Endometrial microvascular endothelial cells (primary cell): ENCODE measurements around the gene LSM7. TPM values are rescaled to one million over a fixed set of nuclear protein-coding genes. Genes with fewer than 3 reads are reported as not detected.
"Not testable (repeated sequence)": the region's sequence is repeated elsewhere in the genome, so short reads cannot be mapped to it uniquely, and the experiment has no call there.

Experiments used
- in situ Hi-C: cut with HindIII; loops from 2 replicates; pipeline ENCODE4 v1.10.0; 2017; ENCODE audit warnings: low sequenced_read_pairs, low pct_unique_long_range_greater_than_20kb; ENCODE audit errors: inconsistent ontology term
- total RNA-seq: library from RNA; depleted of rRNA; stranded (reverse); fragments of >200 nt; gene quantifications from one replicate; pipeline ENCODE4 v1.2.3, GENCODE V29; 2015; ENCODE audit errors: inconsistent ontology term

Gene LSM7
- total RNA-seq, 1 donor from 2014 or later: 132 TPM

DNA sequence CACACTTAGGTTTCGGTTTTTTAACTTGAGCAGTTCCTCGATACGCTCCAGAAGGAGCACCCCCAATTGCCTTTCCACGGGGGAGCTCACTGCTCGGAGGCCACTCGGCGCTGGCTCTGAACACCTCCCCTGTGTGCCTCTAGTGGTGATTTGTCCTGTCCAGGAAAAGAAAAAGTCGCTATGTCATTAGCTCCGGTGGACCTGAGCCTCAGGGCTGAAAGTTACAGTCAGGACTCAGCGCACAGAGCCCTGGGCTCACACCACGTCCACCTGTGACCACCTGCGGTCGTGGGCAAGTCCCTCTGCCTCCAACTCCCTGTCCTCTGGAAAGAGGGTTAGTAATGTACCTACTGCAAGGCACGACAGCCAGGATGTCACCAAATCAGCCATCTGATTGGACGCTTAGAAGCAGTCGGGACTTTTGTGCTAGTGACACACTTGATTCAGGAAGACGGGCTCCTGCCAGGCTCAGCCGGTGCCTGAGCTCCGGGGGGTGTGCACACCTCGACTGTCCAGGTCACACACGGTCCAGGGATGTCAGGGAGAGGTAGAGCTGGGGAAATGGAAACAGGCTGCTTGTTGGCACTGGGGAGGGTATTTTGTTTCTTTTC lies 27.8 kb upstream of the LSM7 start:
- in situ Hi-C loops: no loop called here

DNA sequence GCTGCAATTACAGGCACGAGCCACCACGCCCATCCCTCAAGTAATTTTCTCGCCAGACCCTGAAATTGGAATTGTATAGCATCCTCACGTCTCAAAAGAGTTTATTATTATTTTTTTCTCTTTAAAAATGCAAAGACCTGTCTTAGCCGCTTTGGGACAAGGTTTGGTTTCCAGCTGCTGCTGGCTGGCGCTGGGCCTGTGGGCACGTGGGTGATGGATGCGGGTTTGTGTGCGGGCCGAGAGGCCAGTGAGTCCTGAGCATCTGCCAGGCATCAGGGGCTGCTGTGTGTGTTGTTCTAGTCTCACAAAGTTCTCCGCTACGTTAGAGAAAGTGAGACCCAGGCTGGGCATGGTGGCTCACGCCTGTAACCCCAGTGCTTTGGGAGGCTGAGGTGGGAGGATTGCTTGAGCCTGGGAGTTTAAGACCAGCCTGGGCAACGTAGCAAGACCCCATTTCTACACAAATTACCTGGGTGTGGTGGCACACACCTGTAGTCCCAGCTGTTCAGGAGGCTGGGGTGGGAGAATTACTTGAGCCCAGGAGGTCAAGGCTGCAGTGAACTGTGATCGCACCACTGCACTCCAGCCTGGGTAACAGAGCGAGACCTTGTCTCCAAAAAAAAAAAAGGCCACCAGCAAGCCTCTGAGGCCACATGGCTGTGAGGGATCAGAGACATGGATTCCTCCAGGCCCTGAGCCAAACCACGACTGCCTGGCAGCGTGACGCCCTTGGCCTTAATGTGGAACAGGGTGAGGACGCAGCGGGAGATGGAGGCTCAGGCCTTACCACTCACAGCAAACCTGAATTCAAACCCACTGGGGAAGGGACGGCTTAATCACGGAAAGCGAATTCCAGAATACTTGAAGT lies 27.0 kb upstream of the LSM7 start:
- in situ Hi-C loops: no loop called here

DNA sequence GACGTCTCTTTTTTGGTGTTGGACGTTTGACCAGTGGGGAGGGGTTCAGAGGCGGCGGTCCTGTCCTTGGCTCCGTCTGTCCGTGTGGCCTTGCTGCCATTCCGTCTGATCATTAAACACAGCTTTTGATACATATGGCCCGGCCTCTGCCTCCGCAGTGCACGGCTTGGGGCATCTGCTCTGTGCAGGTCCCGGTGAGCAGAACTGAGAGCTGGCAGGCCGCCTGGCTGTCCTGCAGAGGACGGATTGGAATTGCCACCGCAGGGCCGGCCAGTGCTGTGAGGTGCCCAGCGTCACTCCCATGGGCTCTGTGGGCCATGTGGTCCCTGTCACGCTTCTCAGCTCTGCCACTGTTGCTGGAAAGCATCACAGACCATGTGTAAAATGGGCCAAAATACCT lies 26.3 kb upstream of the LSM7 start:
- in situ Hi-C loops: no loop called here

DNA sequence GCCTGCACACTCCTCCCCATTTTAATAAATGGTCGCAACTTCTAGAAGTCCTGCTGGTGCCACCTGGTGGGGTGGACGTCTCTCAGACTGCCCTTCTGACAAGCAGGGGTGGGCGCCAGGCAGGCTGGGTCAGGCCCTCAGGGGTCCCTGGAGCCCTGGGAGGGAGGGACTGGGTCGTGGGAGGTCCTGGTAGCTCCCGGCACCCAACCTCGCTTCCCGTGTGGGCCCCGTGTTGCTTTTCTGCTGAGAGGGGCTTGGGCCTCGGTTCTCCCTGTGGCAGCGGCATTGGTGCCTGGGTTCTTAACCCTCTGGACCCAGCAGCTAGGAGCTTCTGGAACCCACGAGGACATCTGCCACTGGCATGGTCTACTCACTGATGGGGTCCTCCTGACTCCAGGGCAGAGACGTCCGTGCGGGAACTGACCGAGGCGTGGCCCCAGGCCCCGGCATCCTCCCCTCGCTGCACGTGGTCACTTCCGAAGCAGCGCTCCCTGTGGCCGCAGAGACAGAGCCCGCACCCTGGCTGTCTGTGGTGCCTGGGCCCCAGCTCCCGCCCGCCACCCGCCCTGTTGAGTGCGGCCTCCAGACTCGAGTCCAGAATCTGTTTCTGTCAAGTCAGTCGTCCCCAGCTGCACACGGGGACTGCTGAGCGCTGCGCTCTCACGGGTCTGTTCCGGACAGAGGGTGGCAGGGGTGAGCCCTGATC lies 25.7 kb upstream of the LSM7 start:
- in situ Hi-C loops: no loop called here

DNA sequence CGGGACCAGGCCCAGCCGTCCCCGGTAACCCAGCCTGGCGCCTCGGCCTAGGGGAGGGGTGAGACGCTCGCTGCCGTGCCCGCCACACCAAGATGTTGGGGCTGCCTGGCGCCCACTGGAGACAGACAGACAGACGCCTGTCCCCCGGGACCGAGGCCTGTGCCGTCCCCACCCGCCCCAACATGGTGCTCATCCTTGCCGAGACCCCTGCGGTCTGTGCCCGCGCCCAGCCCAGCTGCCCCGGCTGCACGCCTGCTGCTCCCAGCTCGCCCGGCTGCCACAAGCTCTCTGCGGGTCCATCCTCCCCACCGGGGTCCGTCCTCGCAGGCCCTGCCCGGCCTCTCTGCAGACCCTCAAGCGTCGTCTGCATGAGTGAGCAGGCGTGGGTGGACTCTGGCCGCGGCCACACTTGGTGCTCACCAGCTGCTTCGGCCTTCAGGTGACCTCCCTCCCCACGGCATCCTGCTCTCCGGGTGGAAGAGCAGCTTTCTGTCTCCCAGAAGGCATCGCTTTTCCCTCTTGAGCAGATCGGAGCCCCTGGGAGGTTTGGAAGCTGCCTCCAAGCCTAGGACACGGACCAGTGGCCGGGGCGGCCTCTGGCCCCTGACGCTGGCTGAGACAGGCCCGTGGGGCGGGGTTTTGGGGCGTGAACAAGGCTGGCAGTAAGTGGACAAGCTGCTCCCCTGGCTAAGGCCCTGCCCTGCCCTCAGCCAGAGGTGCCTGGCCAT lies 24.9 kb upstream of the LSM7 start:
- in situ Hi-C loops: no loop called here

DNA sequence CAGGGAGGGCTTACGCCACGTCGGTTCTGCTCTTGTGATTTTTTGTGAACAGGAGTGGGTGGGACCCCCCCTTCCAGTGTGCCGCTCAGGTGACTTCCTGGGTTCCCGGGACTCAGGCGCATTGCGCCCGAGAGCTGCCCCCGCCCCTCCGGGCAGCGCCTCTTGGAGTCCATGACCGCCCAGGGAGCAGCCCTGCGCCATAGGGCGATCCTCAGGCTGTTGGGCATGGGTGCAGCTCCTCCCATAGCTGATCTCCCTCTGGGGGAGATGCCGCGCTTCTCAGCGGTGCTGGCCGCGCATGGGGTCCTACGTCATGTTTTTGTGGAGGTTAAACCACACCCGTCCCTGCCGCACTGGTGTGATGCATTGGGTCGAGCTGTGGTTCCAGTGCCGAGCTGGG lies 23.7 kb upstream of the LSM7 start:
- in situ Hi-C loops: no loop called here

DNA sequence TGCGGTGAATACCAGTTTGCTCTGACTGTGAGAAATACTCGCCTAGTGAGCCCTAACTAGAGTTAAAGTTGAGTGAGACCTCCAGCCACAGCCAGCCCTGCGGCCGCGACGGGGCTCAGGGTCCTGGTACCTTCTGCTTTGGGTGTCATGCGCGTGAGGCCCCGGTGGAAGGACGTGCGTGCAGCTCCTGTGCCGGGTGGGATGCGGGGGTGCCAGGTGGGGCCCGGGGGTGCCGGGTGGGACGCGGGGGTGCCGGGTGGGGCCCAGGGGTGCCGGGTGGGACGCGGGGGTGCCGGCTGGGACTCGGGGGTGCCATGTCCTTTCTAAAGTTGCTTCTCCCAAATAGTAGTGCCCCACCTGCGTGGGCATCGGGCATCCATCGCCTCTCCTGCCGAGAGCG lies 23.2 kb upstream of the LSM7 start:
- in situ Hi-C loops: no loop called here

DNA sequence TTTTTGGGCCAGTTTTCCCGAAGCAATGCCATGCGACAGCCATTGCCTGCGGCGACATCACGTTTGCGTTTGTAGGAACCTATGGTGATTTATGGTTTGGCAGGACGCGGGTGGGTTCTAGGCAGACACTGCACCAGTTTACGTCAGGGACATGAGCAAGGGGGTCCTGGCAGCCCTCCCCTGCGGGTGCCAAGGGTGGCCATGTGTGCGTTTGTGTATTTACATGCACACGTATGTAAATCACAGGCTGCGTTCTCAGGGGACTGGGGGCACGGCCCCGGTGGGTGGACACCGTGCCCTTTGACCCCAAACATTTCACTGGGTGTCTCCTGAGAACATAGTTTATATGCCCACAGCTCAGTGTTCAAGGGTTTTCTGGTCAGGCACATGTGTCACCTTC lies 22.3 kb upstream of the LSM7 start:
- in situ Hi-C loops: no loop called here

DNA sequence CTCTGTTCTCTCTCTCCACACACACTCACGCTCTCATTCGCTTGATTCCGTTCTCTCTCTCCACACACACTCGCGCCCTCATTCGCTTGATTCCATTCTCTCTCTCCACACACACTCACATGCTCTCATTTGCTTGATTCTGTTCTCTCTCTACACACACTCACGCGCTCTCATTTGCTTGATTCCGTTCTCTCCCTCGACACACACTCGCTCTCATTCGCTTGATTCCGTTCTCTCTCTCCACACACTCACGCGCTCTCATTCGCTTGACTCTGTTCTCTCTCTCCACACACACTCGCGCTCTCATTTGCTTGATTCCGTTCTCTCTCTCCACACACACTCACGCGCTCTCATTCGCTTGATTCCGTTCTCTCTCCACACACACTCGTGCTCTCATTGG lies 21.4 kb upstream of the LSM7 start:
- in situ Hi-C loops: not testable (repeated sequence)

DNA sequence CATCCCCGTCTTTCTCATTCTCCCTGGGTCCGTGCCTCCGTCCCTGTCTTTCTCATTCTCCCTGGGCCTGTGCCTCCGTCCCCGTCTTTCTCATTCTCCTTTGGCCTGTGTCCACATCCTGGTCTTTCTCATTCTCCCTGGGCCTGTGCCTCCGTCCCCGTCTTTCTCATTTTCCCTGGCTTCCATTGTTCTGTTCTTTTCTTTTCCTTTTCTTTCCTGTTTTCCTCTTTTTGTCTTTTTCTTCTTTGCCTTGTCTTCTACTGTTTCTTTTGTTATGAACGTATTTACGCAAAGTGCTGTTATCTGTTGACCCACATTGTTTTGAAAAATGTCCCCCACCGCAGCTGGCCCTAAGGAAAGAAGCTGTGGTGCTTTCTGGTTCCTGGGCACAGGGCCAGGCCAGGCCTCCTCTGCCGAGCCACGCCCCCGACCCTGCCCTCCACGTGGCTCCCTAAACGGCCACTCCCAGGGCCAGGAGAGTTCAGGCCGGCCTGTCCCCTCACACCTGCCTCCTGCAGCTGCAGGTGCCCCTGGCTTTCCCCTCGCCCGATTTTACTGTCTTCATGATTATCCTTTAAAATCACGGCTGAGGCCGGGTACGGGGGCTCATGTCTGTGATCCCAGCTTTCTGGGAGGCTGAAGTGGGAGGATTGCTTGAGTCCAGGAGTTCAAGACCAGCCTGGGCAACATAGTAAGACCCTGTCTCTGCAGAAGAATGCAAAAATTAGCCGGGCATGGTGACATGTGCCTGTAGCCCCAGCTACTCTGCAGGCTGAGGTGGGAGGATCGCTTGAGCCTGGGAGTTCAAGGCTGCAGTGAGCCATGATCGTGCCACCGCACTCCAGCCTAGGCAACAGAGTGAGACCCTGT lies 17.6 kb upstream of the LSM7 start:
- in situ Hi-C loops: no loop called here

DNA sequence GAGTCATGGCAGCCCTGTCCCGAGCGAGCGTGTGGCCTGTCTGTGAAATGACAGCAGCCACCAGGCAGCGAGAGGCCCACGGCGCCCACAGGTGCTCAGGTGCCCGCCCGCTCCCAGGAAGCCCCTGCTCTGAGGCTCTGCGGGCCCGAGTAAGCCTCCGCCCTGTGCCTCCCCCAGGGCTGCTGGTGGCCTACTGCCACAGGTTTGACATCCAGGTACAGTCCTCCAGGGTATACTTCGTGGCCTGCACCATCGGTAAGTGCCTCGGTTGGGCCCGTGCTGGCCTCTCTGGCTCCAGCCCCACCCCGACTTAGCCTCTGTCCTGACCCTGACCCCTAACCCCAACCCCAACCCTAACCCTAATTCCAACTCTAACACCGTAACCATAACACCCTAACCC lies 16.7 kb upstream of the LSM7 start:
- in situ Hi-C loops: no loop called here

DNA sequence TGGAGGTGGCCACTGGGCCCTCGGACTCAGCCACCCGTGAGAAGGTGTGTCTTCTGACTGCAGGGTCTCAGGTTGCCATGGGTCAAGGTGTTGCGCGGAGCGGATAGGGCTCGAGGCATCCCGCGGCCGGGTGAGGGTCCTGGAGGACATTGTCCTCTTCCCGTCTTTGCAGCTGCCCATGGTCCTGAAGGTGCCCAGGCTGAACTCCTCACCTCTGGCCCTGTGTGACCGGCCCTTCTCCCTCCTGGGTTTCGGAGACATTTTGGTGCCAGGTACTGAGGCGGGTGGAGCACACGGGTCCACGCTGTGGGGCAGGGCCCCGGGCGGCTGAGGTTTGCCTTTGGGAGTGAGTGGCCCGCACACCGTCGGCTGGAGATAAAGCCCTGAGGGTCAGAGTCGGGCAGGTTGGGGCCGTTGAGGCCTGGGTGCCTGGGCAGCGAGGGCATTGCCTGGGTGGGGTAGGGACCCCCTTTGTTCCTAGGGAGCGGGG lies 16.0 kb upstream of the LSM7 start:
- in situ Hi-C loops: no loop called here

DNA sequence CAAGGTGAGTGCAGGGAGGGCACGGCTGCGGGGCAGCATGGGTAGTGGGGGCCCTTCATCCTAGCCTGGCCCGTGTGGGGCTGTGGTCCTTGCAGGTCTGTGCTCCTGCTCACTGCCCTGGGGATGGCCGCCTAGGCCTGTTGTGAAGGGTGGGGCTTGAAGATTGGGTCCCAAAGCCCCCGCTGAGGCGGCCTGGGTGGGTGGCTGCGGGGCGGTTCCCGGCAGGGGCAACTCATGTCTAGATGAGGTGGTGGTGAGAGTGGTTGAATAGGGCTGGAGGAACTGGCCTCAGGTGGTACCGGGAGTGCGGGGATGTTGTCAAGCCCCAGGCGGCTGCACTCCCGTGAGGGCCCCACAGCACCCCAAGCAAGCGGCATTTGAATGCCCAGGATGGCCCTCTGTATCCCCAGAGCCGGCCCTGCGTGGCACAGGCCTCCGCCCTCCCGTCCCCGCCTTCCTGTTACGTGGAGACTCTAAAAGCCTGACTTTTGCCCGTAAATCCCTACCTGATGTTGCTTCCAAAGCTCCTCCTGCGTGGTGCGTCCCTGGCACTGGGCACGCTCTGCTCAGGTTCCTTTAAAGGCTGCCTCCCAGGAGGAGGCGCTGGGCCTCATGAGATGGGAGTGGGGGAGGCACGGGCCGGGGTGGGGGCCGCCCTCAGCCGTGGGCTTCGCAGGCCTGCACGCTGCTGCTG lies 15.1 kb upstream of the LSM7 start:
- in situ Hi-C loops: no loop called here

DNA sequence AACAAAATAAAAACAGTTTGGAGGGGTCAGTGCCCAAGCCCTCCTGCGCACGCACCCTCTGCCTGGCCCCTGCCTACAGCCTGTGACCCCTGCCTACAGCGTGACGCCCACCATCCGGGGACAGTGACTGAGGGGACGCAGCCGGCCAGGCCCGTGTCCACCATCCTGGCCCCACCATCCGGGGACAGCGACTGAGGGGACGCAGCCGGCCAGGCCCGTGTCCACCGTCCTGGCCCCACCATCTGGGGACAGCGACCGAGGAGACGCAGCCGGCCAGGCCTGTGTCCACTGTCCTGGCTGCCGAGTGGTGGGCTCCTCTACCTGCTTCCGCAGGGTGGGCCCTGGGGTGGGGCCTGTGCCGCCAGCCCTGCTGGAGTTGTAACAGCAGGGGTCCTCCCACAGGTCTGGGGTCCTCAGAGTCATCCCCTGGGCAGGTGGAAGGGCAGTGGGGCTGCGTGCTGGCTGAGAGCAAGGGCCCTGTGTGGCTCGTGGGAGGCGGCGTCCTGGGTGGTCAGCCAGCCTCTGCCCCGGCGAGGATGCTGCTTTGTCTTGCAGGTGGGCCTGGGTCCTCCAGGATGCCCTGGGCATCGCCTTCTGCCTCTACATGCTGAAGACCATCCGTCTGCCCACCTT lies 14.4 kb upstream of the LSM7 start:
- in situ Hi-C loops: no loop called here

DNA sequence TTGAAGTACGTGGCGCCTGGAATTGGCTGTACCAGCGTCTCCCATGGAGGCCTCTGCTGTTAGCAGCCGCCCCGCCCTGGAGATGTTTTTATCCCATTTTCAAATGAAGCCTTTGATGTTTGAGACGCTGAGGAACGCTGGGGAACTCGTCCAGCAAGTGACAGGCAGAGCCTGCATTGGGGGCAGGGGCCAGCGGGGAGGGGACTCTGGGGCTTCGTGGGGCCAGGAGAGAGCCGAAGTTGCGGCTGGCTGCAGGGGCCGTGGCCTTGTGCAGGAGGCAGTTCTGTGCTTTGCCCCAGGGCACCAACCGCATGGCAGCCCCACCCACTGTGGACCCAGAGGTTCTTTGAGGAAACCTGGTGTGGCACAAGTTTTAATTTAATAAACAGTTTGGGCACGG lies 13.6 kb upstream of the LSM7 start:
- in situ Hi-C loops: no loop called here

DNA sequence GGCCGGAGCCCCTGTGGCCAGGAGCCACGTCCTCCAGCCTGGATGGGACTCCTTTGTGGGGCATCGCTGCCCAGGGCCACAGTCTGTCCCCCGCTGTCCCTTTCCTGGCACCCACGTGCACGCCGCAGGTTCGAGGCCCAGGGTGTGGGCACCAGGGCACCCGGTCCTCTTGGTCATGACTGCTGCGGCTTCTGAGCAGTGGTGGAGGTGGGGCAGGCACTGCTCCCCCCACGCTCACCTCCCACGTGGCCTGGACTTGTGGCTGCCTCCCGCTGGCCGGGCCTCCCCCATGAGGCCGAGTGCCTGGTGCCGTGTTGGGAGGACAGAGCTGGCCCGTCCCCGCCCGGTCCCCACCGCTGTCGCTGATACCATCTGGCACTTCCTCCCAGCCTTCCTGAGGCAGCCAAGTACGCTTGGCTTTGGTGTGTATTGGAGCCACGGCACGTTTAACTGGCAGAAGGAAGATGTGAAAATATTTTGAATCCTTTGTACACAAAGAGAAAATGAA lies 12.9 kb upstream of the LSM7 start:
- in situ Hi-C loops: no loop called here

DNA sequence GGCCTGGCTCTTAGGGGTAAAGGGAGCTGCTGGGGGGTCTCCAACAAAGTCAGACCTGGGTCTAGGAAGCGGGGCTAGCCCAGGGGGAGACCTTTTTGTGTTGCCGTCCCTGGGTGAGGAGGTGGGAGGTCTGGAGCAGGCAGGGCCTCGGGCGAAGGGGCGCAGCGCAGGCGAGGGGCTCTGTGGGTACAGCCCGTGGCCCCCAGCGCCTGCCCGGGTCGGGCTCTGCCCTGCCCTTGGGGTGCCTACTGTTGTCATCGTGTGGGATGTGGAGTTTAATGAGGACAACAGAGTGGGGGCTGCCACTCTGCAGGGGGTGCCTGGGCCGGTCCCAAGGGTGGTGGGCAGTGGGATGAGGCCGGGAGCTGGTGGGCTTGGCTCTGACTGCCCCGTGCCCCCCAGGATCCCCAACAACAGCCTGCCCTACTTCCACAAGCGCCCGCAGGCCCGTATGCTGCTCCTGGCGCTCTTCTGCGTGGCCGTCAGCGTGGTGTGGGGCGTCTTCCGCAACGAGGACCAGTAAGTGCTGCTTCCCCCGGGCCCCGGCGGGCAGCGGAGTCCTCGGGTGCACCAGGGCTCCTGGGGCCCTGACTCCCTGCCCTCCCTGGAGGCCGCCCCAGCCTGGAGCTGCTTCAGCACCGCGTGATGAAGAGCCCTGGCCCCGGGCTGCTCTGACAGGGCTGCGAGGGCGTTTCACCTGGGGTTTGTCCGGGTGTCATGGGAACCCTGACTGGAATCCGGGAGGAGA lies 12.3 kb upstream of the LSM7 start:
- in situ Hi-C loops: no loop called here
